GM08714 (cell line): ENCODE results near the gene KLHDC4.
A peak's percentile ranks its signal among the peaks of the same experiment; 100 is the strongest.

Experiments
- H3K4me3 ChIP-seq: fragments of 200-500 bp; sonication (Bioruptor generic); 2 replicates; pipeline ENCODE4 v1.5.1; 2014; ENCODE audit warnings: mild to moderate bottlenecking, low read length, inconsistent platforms
- ZNF274 ChIP-seq: IDR thresholded peaks from 2 replicates; pipeline ENCODE4 v1.6.1; 2012; ENCODE audit warnings: mild to moderate bottlenecking, low read depth, low read length

Gene KLHDC4

GRCh38 chr16:87766485-87766797 lies 655 bp upstream of the KLHDC4 start:
- TF ChIP-seq ZNF274: no peak
- peak overlapping the region; percentile 88 for H3K4me3 ChIP-seq

GRCh38 chr16:87765473-87765775 lies 362 bp downstream of the KLHDC4 start:
- H3K4me3 ChIP-seq: peak overlapping the region; percentile 88
- no peak for TF ChIP-seq ZNF274

GRCh38 chr16:87764600-87765472 lies 950 bp downstream of the KLHDC4 start:
- TF ChIP-seq ZNF274: no peak
- peak overlapping the region; percentile 88 for H3K4me3 ChIP-seq

GRCh38 chr16:87762620-87763019 lies 3.2 kb downstream of the KLHDC4 start:
- TF ChIP-seq ZNF274: no peak
- H3K4me3 ChIP-seq: no peak overlapping the region

GRCh38 chr16:87762071-87762571 lies 3.7 kb downstream of the KLHDC4 start:
- no peak overlapping the region for H3K4me3 ChIP-seq
- no peak for TF ChIP-seq ZNF274

GRCh38 chr16:87761060-87761459 lies 4.7 kb downstream of the KLHDC4 start:
- no peak for TF ChIP-seq ZNF274
- H3K4me3 ChIP-seq: no peak overlapping the region

- H3K4me3 ChIP-seq: no peak overlapping the region
- no peak for TF ChIP-seq ZNF274
Measured at GRCh38 chr16:87757841-87758426, 7.9 kb downstream of the KLHDC4 start.

GRCh38 chr16:87754535-87754934 lies 11.3 kb downstream of the KLHDC4 start:
- no peak overlapping the region for H3K4me3 ChIP-seq
- no peak for TF ChIP-seq ZNF274

GRCh38 chr16:87747626-87748414 lies 18.0 kb downstream of the KLHDC4 start:
- no peak overlapping the region for H3K4me3 ChIP-seq
- TF ChIP-seq ZNF274: no peak

- no peak for TF ChIP-seq ZNF274
- H3K4me3 ChIP-seq: no peak overlapping the region
Measured at GRCh38 chr16:87746178-87746577, 19.6 kb downstream of the KLHDC4 start.

GRCh38 chr16:87744750-87745514 lies 20.9 kb downstream of the KLHDC4 start:
- H3K4me3 ChIP-seq: no peak overlapping the region

GRCh38 chr16:87742781-87743490 lies 22.9 kb downstream of the KLHDC4 start:
- no peak for TF ChIP-seq ZNF274

More at GRCh38 chr16:87744750-87745514, 20.9 kb downstream of the KLHDC4 start:
- TF ChIP-seq ZNF274: no peak

GRCh38 chr16:87741700-87742415 lies 23.9 kb downstream of the KLHDC4 start:
- TF ChIP-seq ZNF274: no peak
- no peak overlapping the region for H3K4me3 ChIP-seq

More at GRCh38 chr16:87742781-87743490, 22.9 kb downstream of the KLHDC4 start:
- no peak overlapping the region for H3K4me3 ChIP-seq
